ENCODE data around the gene TMPRSS5. TPM values are rescaled to one million over a fixed set of nuclear protein-coding genes. Genes with fewer than 3 reads are reported as not detected.

TMPRSS5 gene
- total and polyA plus RNA-seq, 2 donors from 2014 or later = 0.60 to 0.65 TPM

Other genes starting within 250 kb of the TMPRSS5 start
- 0.31 TPM for gene DRD2, start 230.9 kb downstream of the TMPRSS5 start, total RNA-seq
- 0.47 TPM for gene DRD2, start 230.9 kb downstream of the TMPRSS5 start, polyA plus RNA-seq (ENCODE audit: insufficient read depth, low read depth, low replicate concordance)
- 11.0 TPM for gene ZW10, start 67.4 kb upstream of the TMPRSS5 start, total RNA-seq
- gene ZW10, start 67.4 kb upstream of the TMPRSS5 start, polyA plus RNA-seq (ENCODE audit: insufficient read depth, low read depth, low replicate concordance) = 6.7 TPM
- gene CLDN25, start 73.5 kb upstream of the TMPRSS5 start, total RNA-seq = not detected
- not detected for gene CLDN25, start 73.5 kb upstream of the TMPRSS5 start, polyA plus RNA-seq (ENCODE audit: insufficient read depth, low read depth, low replicate concordance)
- gene USP28, start 169.3 kb upstream of the TMPRSS5 start, total RNA-seq = 19.4 TPM
- gene USP28, start 169.3 kb upstream of the TMPRSS5 start, polyA plus RNA-seq (ENCODE audit: insufficient read depth, low read depth, low replicate concordance) = 5.3 TPM
- gene HTR3B, start 198.5 kb upstream of the TMPRSS5 start, total RNA-seq = 0.16 TPM
- gene HTR3B, start 198.5 kb upstream of the TMPRSS5 start, polyA plus RNA-seq (ENCODE audit: insufficient read depth, low read depth, low replicate concordance) = not detected